ENCODE measurements around the gene STAT5B.

STAT5B gene

GRCh38 chr17:42284566-42284965 lies 8.4 kb upstream of the STAT5B start:
- no peak for DNase-seq (ENCODE audit: low spot score)

GRCh38 chr17:42284024-42284369 lies 7.8 kb upstream of the STAT5B start:
- no peak for DNase-seq (ENCODE audit: low spot score)

GRCh38 chr17:42283241-42284023 lies 7.2 kb upstream of the STAT5B start:
- no peak for DNase-seq (ENCODE audit: low spot score)

GRCh38 chr17:42282478-42283080 lies 6.4 kb upstream of the STAT5B start:
- DNase-seq (ENCODE audit: low spot score) = no peak

GRCh38 chr17:42281571-42282096 lies 5.4 kb upstream of the STAT5B start:
- DNase-seq (ENCODE audit: low spot score) = no peak

GRCh38 chr17:42279776-42280630 lies 3.8 kb upstream of the STAT5B start:
- DNase-seq (ENCODE audit: low spot score) = no peak

GRCh38 chr17:42277342-42277712 lies 1.1 kb upstream of the STAT5B start:
- DNase-seq (ENCODE audit: low spot score) = no peak

- peak; percentile 73 for DNase-seq (ENCODE audit: low spot score)
Observed at GRCh38 chr17:42276609-42277341, 584 bp upstream of the STAT5B start.

GRCh38 chr17:42275527-42276358 lies 448 bp downstream of the STAT5B start:
- DNase-seq (ENCODE audit: low spot score) = no peak

GRCh38 chr17:42274812-42275526 lies 1.2 kb downstream of the STAT5B start:
- no peak for DNase-seq (ENCODE audit: low spot score)

GRCh38 chr17:42274253-42274542 lies 2.0 kb downstream of the STAT5B start:
- DNase-seq (ENCODE audit: low spot score) = no peak

GRCh38 chr17:42273474-42274252 lies 2.5 kb downstream of the STAT5B start:
- DNase-seq (ENCODE audit: low spot score) = no peak

- DNase-seq (ENCODE audit: low spot score) = no peak
Observed at GRCh38 chr17:42272162-42272907, 3.9 kb downstream of the STAT5B start.

GRCh38 chr17:42271779-42272035 lies 4.5 kb downstream of the STAT5B start:
- DNase-seq (ENCODE audit: low spot score) = no peak

- DNase-seq (ENCODE audit: low spot score) = no peak
Observed at GRCh38 chr17:42271006-42271778, 5.0 kb downstream of the STAT5B start.

- no peak for DNase-seq (ENCODE audit: low spot score)
Observed at GRCh38 chr17:42270596-42270995, 5.6 kb downstream of the STAT5B start.

GRCh38 chr17:42270170-42270535 lies 6.0 kb downstream of the STAT5B start:
- DNase-seq (ENCODE audit: low spot score) = no peak

- DNase-seq (ENCODE audit: low spot score) = no peak
Observed at GRCh38 chr17:42268236-42268635, 8.0 kb downstream of the STAT5B start.
